Activated T-helper 17 cell treated with anti-CD3 and anti-CD28 coated beads, Interleukin-2, amount 50 U/mL, for 72 hours (primary cell): ENCODE data around the gene RABL3. TPM values are rescaled to one million over a fixed set of nuclear protein-coding genes. Genes with fewer than 3 reads are reported as not detected.

Source experiments
- ATAC-seq: fragments of 150-1000 bp; cut with Tn5 transposase; replicated peaks from 2 replicates; pipeline ENCODE4 v1.10.0; 2021; ENCODE audit warnings: mild to moderate bottlenecking, moderate library complexity
- H3K27ac Mint-ChIP-seq: one replicate; pipeline ENCODE4 v1.8.0; 2022; ENCODE audit warnings: mixed read lengths
- H3K27me3 Mint-ChIP-seq: one replicate; pipeline ENCODE4 v1.8.0; 2022; ENCODE audit warnings: mixed read lengths
- H3K36me3 Mint-ChIP-seq: one replicate; pipeline ENCODE4 v1.8.0; 2022; ENCODE audit warnings: low read depth, mild to moderate bottlenecking, mixed read lengths
- H3K4me1 Mint-ChIP-seq: one replicate; pipeline ENCODE4 v1.8.0; 2022; ENCODE audit warnings: mixed read lengths
- H3K4me3 Mint-ChIP-seq: one replicate; pipeline ENCODE4 v1.8.0; 2022; ENCODE audit warnings: mild to moderate bottlenecking, mixed read lengths
- H3K9me3 Mint-ChIP-seq: one replicate; pipeline ENCODE4 v1.8.0; 2022; ENCODE audit warnings: mixed read lengths
- total RNA-seq, 2 donors: library from RNA; stranded (reverse); gene quantifications; one replicate each; pipeline ENCODE4 v1.2.3, GENCODE V29; 2022

The RABL3 gene
- total RNA-seq, 2 donors from 2014 or later = 36.8 to 46.0 TPM

GRCh38 chr3:120636795-120637401 is 105.4 kb downstream of the RABL3 start:
- Mint-ChIP-seq H3K4me1 (peaks cover 7% of the 10 kb centered on the region), H3K27ac (no peak overlapping the region), H3K4me3 (no peak overlapping the region), H3K36me3 (no peaks in the 10 kb centered on the region), H3K27me3 (no peaks in the 10 kb centered on the region), H3K9me3 (peaks cover 3% of the 10 kb centered on the region)
- no peak for ATAC-seq

Other genes starting within 250 kb of the RABL3 start
- gene NDUFB4, start 146.2 kb downstream of the RABL3 start, total RNA-seq = 100 to 1,000 TPM; 149 to 229 TPM
- gene HGD, start 60.3 kb downstream of the RABL3 start, total RNA-seq = 1 to 10 TPM in 1 of 2 donors, under 1 TPM in 1; 0.82 to 3.4 TPM
- gene GTF2E1, start 228 bp upstream of the RABL3 start, total RNA-seq = 10 to 100 TPM; 11.1 to 20.2 TPM
- gene STXBP5L, start 165.7 kb upstream of the RABL3 start, total RNA-seq = not detected